Measurements from ENCODE around the gene PCSK5. TPM values are rescaled to one million over a fixed set of nuclear protein-coding genes. Genes with fewer than 3 reads are reported as not detected.
A peak's percentile ranks its signal among the peaks of the same experiment; 100 is the strongest.

PCSK5 gene
- total RNA-seq, 1 experiment from 2014 or later: 6.9 TPM

DNA sequence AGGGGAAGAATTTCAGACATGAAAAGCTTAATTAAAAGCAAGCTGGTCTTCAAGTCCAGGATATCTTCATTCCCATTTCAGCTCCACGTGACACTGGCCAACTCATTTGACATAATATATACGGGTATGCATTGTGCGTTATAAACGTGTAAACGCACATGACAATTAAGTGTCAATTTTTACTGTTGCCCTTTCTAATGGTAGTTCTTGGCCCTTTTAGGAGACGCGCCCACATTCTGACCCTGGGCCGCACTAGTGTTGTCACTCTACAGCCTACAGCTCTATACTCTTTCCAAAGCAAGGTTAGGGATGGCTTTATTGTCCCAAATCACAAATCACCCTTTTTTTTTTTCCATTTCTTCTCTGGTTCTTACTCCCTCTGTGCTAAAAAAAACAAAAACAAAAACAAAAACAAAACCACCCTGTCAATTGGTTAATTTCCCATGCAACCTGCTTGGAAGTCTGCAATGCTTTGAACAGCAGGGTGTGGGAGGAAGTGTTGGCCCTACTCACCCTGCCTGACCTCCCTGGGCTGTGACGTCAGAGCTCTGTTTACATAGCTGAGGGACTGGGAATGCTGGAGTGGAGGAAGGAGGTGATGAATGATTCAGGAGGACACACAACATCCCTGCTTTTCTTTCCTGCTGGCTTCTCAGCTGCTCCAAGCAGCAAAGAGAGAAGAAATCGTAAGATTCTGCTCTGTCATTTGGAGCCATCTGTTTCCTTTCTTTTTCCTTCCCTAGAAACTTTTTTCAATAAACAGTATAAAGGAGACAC is 484.5 kb downstream of the PCSK5 start:
- Histone ChIP-seq H3K9ac (ENCODE audit: low read length) (no peak overlapping the region), H3K79me2 (ENCODE audit: insufficient read depth, low read length) (no peaks in the 10 kb centered on the region), H3K4me1 (ENCODE audit: control insufficient read depth in 1 of 2, insufficient read depth in 2 of 2, low read length in 2 of 2) (peaks cover 11 to 15% of the 10 kb centered on the region in 2 experiments), H3K9me2 (ENCODE audit: insufficient read depth) (no peaks in the 10 kb centered on the region), H3K27ac (ENCODE audit: low read depth, low read length) (no peak overlapping the region), H3K4me3 (replicated peaks in 1 of 2; ENCODE audit: low read depth in 1 of 2, low read length in 2 of 2) (no peak overlapping the region), H3K36me3 (ENCODE audit: control insufficient read depth in 1 of 2, insufficient read depth in 2 of 2, low read length in 2 of 2) (no peaks in the 10 kb centered on the region), H4K20me1 (ENCODE audit: insufficient read depth) (no peaks in the 10 kb centered on the region), H3K27me3 (ENCODE audit: insufficient read depth, low read length) (no peaks in the 10 kb centered on the region), H3K9me3 (ENCODE audit: control insufficient read depth in 1 of 2, insufficient read depth in 1 of 2, low read depth in 1 of 2, low read length in 2 of 2) (no peaks in the 10 kb centered on the region), H3K4me2 (ENCODE audit: low read length) (peak overlapping the region; percentile 25), H2AFZ (ENCODE audit: low read depth, low read length, poor library complexity, severe bottlenecking) (no peak overlapping the region)
- TF ChIP-seq, protein P1, sequence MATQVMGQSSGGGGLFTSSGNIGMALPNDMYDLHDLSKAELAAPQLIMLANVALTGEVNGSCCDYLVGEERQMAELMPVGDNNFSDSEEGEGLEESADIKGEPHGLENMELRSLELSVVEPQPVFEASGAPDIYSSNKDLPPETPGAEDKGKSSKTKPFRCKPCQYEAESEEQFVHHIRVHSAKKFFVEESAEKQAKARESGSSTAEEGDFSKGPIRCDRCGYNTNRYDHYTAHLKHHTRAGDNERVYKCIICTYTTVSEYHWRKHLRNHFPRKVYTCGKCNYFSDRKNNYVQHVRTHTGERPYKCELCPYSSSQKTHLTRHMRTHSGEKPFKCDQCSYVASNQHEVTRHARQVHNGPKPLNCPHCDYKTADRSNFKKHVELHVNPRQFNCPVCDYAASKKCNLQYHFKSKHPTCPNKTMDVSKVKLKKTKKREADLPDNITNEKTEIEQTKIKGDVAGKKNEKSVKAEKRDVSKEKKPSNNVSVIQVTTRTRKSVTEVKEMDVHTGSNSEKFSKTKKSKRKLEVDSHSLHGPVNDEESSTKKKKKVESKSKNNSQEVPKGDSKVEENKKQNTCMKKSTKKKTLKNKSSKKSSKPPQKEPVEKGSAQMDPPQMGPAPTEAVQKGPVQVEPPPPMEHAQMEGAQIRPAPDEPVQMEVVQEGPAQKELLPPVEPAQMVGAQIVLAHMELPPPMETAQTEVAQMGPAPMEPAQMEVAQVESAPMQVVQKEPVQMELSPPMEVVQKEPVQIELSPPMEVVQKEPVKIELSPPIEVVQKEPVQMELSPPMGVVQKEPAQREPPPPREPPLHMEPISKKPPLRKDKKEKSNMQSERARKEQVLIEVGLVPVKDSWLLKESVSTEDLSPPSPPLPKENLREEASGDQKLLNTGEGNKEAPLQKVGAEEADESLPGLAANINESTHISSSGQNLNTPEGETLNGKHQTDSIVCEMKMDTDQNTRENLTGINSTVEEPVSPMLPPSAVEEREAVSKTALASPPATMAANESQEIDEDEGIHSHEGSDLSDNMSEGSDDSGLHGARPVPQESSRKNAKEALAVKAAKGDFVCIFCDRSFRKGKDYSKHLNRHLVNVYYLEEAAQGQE (IDR thresholded peaks at IDR 0.05; ENCODE audit: low read depth): no peak
- TF ChIP-seq JUND (IDR thresholded peaks at IDR 0.05): no peak
- no peak for TF ChIP-seq TCF7L2 (IDR thresholded peaks at IDR 0.05; ENCODE audit: borderline replicate concordance, extremely low read depth, insufficient read depth, insufficient read length)
- no peak for TF ChIP-seq EGR1 (IDR thresholded peaks at IDR 0.05; ENCODE audit: low read depth)
- TF ChIP-seq EZH2 (IDR thresholded peaks at IDR 0.05): no peak
- ATAC-seq: peak; percentile 76
- POLR2A ChIA-PET: interaction anchor here (0.5 kb wide), 1 partner anchor 9 kb away, joined by 4 read pairs; no protein-coding TSS in a partner anchor
- no TSS peak for BruUV-seq (replicated peaks)
- intact Hi-C loops (cut with micrococcal nuclease): no loop called here
- RAD21 ChIA-PET (ENCODE audit: low non-redundant PET in 1 of 2, low total read pairs in 2 of 2, uncharacterized antibody in 2 of 2, unreplicated experiment in 2 of 2): no interaction called here
- DNase-seq (ENCODE audit: low read depth, low spot score): no peak
- CTCF ChIA-PET: no interaction called here
